ENCODE data around the gene VWF.

VWF gene

GRCh38 chr12:6058481-6059161 lies 65.8 kb downstream of the VWF start:
- DNase-seq (ENCODE audit: low read depth) = no peak

GRCh38 chr12:6057700-6058099 lies 66.8 kb downstream of the VWF start:
- DNase-seq (ENCODE audit: low read depth) = no peak

- no peak for DNase-seq (ENCODE audit: low read depth)
Observed at GRCh38 chr12:6056406-6057240, 67.8 kb downstream of the VWF start.

GRCh38 chr12:6053541-6053940 lies 70.9 kb downstream of the VWF start:
- no peak for DNase-seq (ENCODE audit: low read depth)

- no peak for DNase-seq (ENCODE audit: low read depth)
Observed at GRCh38 chr12:6052940-6053329, 71.5 kb downstream of the VWF start.

- DNase-seq (ENCODE audit: low read depth) = no peak
Observed at GRCh38 chr12:6052206-6052939, 72.1 kb downstream of the VWF start.

- DNase-seq (ENCODE audit: low read depth) = no peak
Observed at GRCh38 chr12:6049992-6050391, 74.5 kb downstream of the VWF start.

- no peak for DNase-seq (ENCODE audit: low read depth)
Observed at GRCh38 chr12:6049587-6049986, 74.9 kb downstream of the VWF start.

- peak; percentile 45 for DNase-seq (ENCODE audit: low read depth)
Observed at GRCh38 chr12:6047249-6048237, 76.9 kb downstream of the VWF start.

GRCh38 chr12:6046511-6047180 lies 77.8 kb downstream of the VWF start:
- DNase-seq (ENCODE audit: low read depth) = no peak

GRCh38 chr12:6045438-6045837 lies 79.0 kb downstream of the VWF start:
- no peak for DNase-seq (ENCODE audit: low read depth)

- no peak for DNase-seq (ENCODE audit: low read depth)
Observed at GRCh38 chr12:6044082-6044481, 80.4 kb downstream of the VWF start.

- no peak for DNase-seq (ENCODE audit: low read depth)
Observed at GRCh38 chr12:6042446-6042845, 82.0 kb downstream of the VWF start.

GRCh38 chr12:6041891-6042290 lies 82.6 kb downstream of the VWF start:
- no peak for DNase-seq (ENCODE audit: low read depth)

- no peak for DNase-seq (ENCODE audit: low read depth)
Observed at GRCh38 chr12:6040815-6041214, 83.7 kb downstream of the VWF start.

- no peak for DNase-seq (ENCODE audit: low read depth)
Observed at GRCh38 chr12:6039894-6040601, 84.4 kb downstream of the VWF start.

- no peak for DNase-seq (ENCODE audit: low read depth)
Observed at GRCh38 chr12:6038160-6038559, 86.3 kb downstream of the VWF start.

- no peak for DNase-seq (ENCODE audit: low read depth)
Observed at GRCh38 chr12:6037459-6037858, 87.0 kb downstream of the VWF start.

- no peak for DNase-seq (ENCODE audit: low read depth)
Observed at GRCh38 chr12:6036509-6036908, 88.0 kb downstream of the VWF start.

- DNase-seq (ENCODE audit: low read depth) = no peak
Observed at GRCh38 chr12:6034596-6034995, 89.9 kb downstream of the VWF start.

Data from GM04503 (cell line).